Measurements from ENCODE around the gene UBE2G2.
A peak's percentile ranks its signal among the peaks of the same experiment; 100 is the strongest.

Gene UBE2G2

GRCh38 chr21:44822484-44823178, 21.0 kb upstream of the UBE2G2 start:
- no peak overlapping the region for H3K27ac ChIP-seq (ENCODE audit: low read length)
- H3K36me3 ChIP-seq (ENCODE audit: control insufficient read depth in 2 of 2, insufficient read depth in 2 of 2, low read length in 2 of 2): no peaks in the 10 kb centered on the region
- peaks cover 3% of the 10 kb centered on the region for H3K4me1 ChIP-seq (ENCODE audit: control insufficient read depth, insufficient read depth, low read length)
- no peak overlapping the region for H3K4me3 ChIP-seq (ENCODE audit: low read length in 2 of 2)
- peaks cover 4 to 24% of the 10 kb centered on the region in 2 donors for H3K9me3 ChIP-seq (ENCODE audit: control insufficient read depth in 2 of 2, low read length in 2 of 2)
- no peaks in the 10 kb centered on the region for H3K27me3 ChIP-seq (ENCODE audit: control insufficient read depth in 1 of 2, insufficient read depth in 2 of 2, low read length in 2 of 2)
- H3K9ac ChIP-seq (ENCODE audit: low read length in 2 of 2): no peak overlapping the region

GRCh38 chr21:44820851-44821250, 19.2 kb upstream of the UBE2G2 start:
- Histone ChIP-seq H3K9me3 (ENCODE audit: control insufficient read depth in 2 of 2, low read length in 2 of 2) (peaks cover 4 to 17% of the 10 kb centered on the region in 2 donors), H3K27me3 (ENCODE audit: control insufficient read depth in 1 of 2, insufficient read depth in 2 of 2, low read length in 2 of 2) (no peaks in the 10 kb centered on the region), H3K4me3 (ENCODE audit: low read length in 2 of 2) (no peak overlapping the region), H3K27ac (ENCODE audit: low read length) (no peak overlapping the region), H3K4me1 (ENCODE audit: control insufficient read depth, insufficient read depth, low read length) (peaks cover 14% of the 10 kb centered on the region), H3K9ac (ENCODE audit: low read length in 2 of 2) (no peak overlapping the region), H3K36me3 (ENCODE audit: control insufficient read depth in 2 of 2, insufficient read depth in 2 of 2, low read length in 2 of 2) (no peaks in the 10 kb centered on the region)

- Histone ChIP-seq H3K9ac (ENCODE audit: low read length in 2 of 2) (no peak overlapping the region), H3K4me3 (ENCODE audit: low read length in 2 of 2) (no peak overlapping the region), H3K9me3 (ENCODE audit: control insufficient read depth in 2 of 2, low read length in 2 of 2) (peaks cover 4 to 17% of the 10 kb centered on the region in 2 donors), H3K27me3 (ENCODE audit: control insufficient read depth in 1 of 2, insufficient read depth in 2 of 2, low read length in 2 of 2) (no peaks in the 10 kb centered on the region), H3K4me1 (ENCODE audit: control insufficient read depth, insufficient read depth, low read length) (peaks cover 14% of the 10 kb centered on the region), H3K27ac (ENCODE audit: low read length) (no peak overlapping the region), H3K36me3 (ENCODE audit: control insufficient read depth in 2 of 2, insufficient read depth in 2 of 2, low read length in 2 of 2) (no peaks in the 10 kb centered on the region)
These were observed 17.9 kb upstream of the UBE2G2 start for GRCh38 chr21:44819283-44820243.

DNA sequence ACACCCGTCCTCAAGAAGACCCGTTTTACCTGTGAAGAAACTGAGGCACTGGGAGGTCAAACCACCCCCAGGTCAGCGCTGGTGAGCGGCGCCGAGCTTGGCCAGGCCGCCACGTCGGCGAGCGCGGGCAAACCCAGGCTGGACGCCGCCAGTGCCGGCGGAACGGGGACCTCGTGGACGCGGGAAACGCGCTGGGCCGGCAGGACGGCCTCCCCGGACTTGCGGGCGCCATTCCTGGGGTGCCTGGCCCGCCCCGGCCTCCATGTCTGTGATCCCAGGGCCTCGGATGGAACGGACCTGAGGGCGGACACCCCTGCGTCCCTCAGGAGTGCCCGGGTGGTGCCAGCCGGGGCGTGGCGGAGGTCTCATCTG, 17.0 kb upstream of the UBE2G2 start:
- H3K27ac ChIP-seq (ENCODE audit: low read length): peak overlapping the region; percentile 62
- peak overlapping the region; percentile 51 to 78 for H3K4me3 ChIP-seq (ENCODE audit: low read length in 2 of 2)
- H3K9ac ChIP-seq (ENCODE audit: low read length in 2 of 2): peak overlapping the region; percentile 79 to 82
- peaks cover 14% of the 10 kb centered on the region for H3K4me1 ChIP-seq (ENCODE audit: control insufficient read depth, insufficient read depth, low read length)
- H3K36me3 ChIP-seq (ENCODE audit: control insufficient read depth in 2 of 2, insufficient read depth in 2 of 2, low read length in 2 of 2): peaks cover 0 to 3% of the 10 kb centered on the region in 2 donors
- no peaks in the 10 kb centered on the region for H3K27me3 ChIP-seq (ENCODE audit: control insufficient read depth in 1 of 2, insufficient read depth in 2 of 2, low read length in 2 of 2)
- H3K9me3 ChIP-seq (ENCODE audit: control insufficient read depth in 2 of 2, low read length in 2 of 2): peaks cover 4 to 17% of the 10 kb centered on the region in 2 donors

DNA sequence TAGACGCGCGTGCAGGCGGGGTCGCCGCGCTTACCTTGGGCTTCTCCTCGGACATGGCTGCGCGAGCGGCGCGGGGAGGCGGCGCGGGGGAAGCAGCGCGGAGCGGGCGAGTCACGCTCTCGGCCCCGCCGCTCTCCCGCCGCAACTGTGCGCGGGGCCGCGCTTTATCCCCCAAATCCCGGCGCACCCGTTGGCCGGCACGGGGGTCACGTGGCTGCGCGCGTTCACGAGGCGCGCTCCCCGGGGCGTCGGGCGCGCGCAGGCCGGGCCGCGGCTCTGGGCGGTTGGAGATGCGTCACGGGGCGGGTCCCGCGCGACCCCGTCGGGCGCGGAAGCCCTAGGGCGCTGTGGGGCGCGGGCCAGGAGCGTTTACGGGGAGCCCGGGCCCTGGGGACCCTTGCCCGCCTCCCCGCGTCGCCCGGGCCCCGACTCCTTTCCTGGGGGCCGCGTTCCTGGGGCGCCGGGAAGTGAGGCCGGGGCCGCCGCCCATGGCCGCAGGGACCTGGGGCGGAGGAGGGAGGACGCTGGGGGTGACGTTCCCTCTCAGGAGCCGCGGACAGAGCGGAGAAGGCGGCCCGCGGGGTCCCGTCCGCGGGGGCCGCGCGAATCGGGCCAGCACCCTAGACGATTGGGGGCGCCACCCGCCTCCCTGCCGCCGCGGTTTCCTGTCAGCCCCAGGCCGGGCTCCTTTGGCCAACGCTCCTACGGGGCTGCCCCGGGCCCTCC, 16.5 kb upstream of the UBE2G2 start, which contains the start of gene SUMO3:
Gene SUMO3 (minus strand): TSS at position 149 of the 726 bp plus-strand sequence. CDS start 94 bp downstream, at position 55.
- H3K4me3 ChIP-seq (ENCODE audit: low read length in 2 of 2): peak within 1 kb of the TSS; percentile 65 to 78
- H3K27ac ChIP-seq (ENCODE audit: low read length): peak within 1 kb of the TSS; percentile 62
- peaks cover 14% of the 10 kb centered on the region for H3K4me1 ChIP-seq (ENCODE audit: control insufficient read depth, insufficient read depth, low read length)
- peaks cover 0 to 8% of the 10 kb centered on the region in 2 donors for H3K36me3 ChIP-seq (ENCODE audit: control insufficient read depth in 2 of 2, insufficient read depth in 2 of 2, low read length in 2 of 2)
- no peaks in the 10 kb centered on the region for H3K27me3 ChIP-seq (ENCODE audit: control insufficient read depth in 1 of 2, insufficient read depth in 2 of 2, low read length in 2 of 2)
- H3K9me3 ChIP-seq (ENCODE audit: control insufficient read depth in 2 of 2, low read length in 2 of 2): peaks cover 4 to 17% of the 10 kb centered on the region in 2 donors
- H3K9ac ChIP-seq (ENCODE audit: low read length in 2 of 2): peak within 1 kb of the TSS; percentile 79 to 82

DNA sequence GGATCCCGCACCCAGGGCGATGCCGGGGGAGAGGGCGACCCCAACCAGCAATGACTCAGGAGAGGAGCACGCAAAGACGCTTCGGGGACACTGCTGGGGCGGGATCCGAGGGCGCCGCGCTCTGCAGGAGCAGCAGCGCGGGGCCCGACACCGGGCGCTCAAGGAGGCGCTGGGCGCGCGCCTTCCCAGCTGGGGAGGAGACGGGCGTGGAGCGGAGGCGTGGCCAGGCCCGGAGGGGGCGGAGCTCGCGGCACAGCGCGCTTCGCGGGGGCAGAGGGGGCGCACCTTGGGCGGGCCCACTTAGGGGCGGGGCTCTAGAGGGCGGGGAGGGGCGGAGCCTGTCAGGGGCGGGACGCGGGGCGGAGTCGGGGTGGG, 15.9 kb upstream of the UBE2G2 start:
- H3K36me3 ChIP-seq (ENCODE audit: control insufficient read depth in 2 of 2, insufficient read depth in 2 of 2, low read length in 2 of 2): peaks cover 0 to 11% of the 10 kb centered on the region in 2 donors
- no peaks in the 10 kb centered on the region for H3K27me3 ChIP-seq (ENCODE audit: control insufficient read depth in 1 of 2, insufficient read depth in 2 of 2, low read length in 2 of 2)
- peaks cover 4 to 16% of the 10 kb centered on the region in 2 donors for H3K9me3 ChIP-seq (ENCODE audit: control insufficient read depth in 2 of 2, low read length in 2 of 2)
- no peak overlapping the region for H3K27ac ChIP-seq (ENCODE audit: low read length)
- H3K4me1 ChIP-seq (ENCODE audit: control insufficient read depth, insufficient read depth, low read length): peaks cover 14% of the 10 kb centered on the region
- H3K4me3 ChIP-seq (ENCODE audit: low read length in 2 of 2): peak overlapping the region; percentile 65 to 78
- peak overlapping the region; percentile 21 to 64 for H3K9ac ChIP-seq (ENCODE audit: low read length in 2 of 2)

DNA sequence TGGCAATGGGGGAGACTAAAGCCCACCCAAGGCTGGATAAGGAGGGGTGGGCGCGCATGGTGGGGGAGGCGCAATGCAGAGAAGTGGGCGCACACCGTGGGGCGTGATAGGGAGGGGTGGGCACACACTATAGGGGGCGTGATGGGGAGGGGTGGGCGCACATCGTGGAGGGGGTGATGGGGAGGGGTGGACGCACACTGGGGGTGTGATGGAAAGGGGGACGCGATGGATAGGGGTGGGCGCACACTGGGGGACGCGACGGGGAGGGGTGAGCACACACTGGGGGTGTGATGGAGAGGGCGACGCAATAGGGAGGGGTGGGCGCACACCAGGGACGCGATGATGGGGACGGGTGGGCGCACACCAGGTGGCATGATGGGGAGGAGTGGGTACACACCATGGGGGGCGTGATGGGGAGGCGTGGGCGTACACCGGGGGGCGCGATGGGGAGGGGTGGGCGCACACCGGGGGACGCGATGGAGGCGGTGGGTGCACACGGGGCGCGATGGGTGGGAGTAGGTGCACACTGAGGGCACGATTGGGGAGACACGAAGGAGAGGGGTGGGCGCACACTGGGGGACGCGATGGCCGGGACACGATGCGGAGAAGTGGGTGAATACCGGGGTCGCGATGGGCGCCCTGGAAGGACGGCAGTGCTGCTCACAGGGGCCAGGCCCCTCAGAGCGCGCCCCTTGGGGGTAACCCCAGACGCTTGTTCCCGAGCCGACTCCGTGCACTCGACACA, 15.3 kb upstream of the UBE2G2 start:
- Histone ChIP-seq H3K9ac (ENCODE audit: low read length in 2 of 2) (peak overlapping the region; percentile 21 to 64), H3K27ac (ENCODE audit: low read length) (no peak overlapping the region), H3K9me3 (ENCODE audit: control insufficient read depth in 2 of 2, low read length in 2 of 2) (peaks cover 4 to 14% of the 10 kb centered on the region in 2 donors), H3K4me3 (ENCODE audit: low read length in 2 of 2) (peak overlapping the region; percentile 65 to 78), H3K4me1 (ENCODE audit: control insufficient read depth, insufficient read depth, low read length) (peaks cover 14% of the 10 kb centered on the region), H3K27me3 (ENCODE audit: control insufficient read depth in 1 of 2, insufficient read depth in 2 of 2, low read length in 2 of 2) (no peaks in the 10 kb centered on the region), H3K36me3 (ENCODE audit: control insufficient read depth in 2 of 2, insufficient read depth in 2 of 2, low read length in 2 of 2) (peaks cover 0 to 11% of the 10 kb centered on the region in 2 donors)

DNA sequence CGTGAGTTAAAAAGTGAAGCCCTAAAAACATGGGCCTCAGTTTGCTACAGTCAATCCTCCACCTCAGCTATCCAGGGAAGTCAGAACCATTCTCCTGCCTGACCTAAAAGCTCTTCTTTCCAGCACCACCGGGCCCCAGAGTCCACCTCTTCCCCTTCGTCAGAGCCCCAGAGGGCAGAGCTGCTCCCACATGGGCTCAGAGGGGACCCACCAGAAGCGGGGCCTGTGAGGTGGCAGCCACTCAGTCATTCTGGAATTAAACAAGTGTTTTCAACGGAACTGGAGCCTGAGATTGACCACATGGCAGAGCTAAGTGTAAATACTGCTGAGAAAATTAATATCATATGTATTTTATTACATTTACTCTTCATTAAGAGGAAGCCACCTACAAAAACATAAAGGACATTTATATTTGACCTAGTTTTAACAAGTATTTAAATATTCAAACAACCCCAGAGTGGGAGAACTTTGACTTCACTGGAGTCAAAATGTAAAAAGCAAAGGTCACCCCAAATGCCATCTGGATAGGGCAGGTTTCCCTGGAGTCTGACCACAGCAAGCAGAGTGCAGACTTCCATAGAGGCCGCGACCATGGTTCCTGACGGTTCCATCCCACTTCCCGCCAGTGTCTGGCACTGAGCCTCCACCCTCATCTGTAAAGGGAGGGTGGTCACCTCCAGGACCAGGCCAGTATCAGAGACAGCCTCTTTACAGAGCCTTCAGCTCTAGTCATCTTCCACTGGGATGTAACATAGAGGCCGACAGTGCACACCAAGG, 14.4 kb upstream of the UBE2G2 start:
- Histone ChIP-seq H3K27ac (ENCODE audit: low read length) (no peak overlapping the region), H3K36me3 (ENCODE audit: control insufficient read depth in 2 of 2, insufficient read depth in 2 of 2, low read length in 2 of 2) (peaks cover 0 to 11% of the 10 kb centered on the region in 2 donors), H3K9ac (ENCODE audit: low read length in 2 of 2) (no peak overlapping the region), H3K9me3 (ENCODE audit: control insufficient read depth in 2 of 2, low read length in 2 of 2) (peaks cover 0 to 9% of the 10 kb centered on the region in 2 donors), H3K4me1 (ENCODE audit: control insufficient read depth, insufficient read depth, low read length) (peaks cover 14% of the 10 kb centered on the region), H3K27me3 (ENCODE audit: control insufficient read depth in 1 of 2, insufficient read depth in 2 of 2, low read length in 2 of 2) (no peaks in the 10 kb centered on the region), H3K4me3 (ENCODE audit: low read length in 2 of 2) (peak overlapping the region in 1 of 2 donors; percentile 15)

DNA sequence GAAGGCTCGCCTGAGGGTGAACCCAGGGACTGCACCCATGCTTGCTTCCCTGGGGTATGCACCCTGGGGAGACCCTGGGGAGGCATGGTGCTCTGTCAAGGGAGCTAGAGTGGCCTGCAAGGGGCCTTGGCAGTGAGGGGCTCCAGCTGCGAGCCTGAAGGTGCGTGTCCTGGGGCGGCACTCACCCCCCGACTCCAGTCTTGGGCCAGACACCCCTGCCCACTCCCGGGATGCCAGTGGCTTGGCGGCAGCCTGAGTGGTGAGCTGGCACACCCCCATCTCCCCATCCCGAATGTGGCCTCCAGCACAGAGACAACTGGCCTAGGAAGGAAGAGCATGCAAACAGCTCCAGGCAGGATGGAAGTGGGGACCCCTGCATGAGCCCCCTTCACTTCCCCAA, 13.6 kb upstream of the UBE2G2 start:
- Histone ChIP-seq H3K4me3 (ENCODE audit: low read length in 2 of 2) (no peak overlapping the region), H3K27me3 (ENCODE audit: control insufficient read depth in 1 of 2, insufficient read depth in 2 of 2, low read length in 2 of 2) (no peaks in the 10 kb centered on the region), H3K36me3 (ENCODE audit: control insufficient read depth in 2 of 2, insufficient read depth in 2 of 2, low read length in 2 of 2) (peaks cover 6 to 13% of the 10 kb centered on the region in 2 donors), H3K9me3 (ENCODE audit: control insufficient read depth in 2 of 2, low read length in 2 of 2) (peaks cover 0 to 9% of the 10 kb centered on the region in 2 donors), H3K9ac (ENCODE audit: low read length in 2 of 2) (no peak overlapping the region), H3K4me1 (ENCODE audit: control insufficient read depth, insufficient read depth, low read length) (peaks cover 16% of the 10 kb centered on the region), H3K27ac (ENCODE audit: low read length) (no peak overlapping the region)

Data from stomach smooth muscle (tissue), 2 donors.